ENCODE data around the gene PROCA1.
"Not testable (repeated sequence)": the region's sequence is repeated elsewhere in the genome, so short reads cannot be mapped to it uniquely, and the experiment has no call there.

Gene PROCA1

DNA sequence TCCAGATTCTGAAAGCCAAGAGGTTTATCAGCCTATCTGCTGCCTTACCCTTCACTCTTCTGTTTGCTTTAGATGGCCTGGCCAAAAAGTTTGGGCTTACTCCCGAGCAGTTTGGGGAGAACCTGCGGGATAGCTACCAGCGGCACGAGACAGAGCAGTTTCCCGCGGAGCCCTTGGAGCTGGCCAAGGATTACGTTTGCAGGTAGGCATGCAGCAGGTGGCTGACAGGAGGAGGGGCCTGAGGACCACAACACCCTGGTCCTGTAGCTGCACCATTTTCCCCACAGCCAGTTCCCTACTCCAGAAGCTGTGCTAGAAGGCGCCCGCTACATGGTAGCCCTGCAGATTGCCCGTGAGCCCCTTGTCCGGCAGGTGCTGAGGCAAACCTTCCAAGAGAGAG lies 29.0 kb downstream of the PROCA1 start:
- DNase-seq (ENCODE audit: extremely low read depth in 1 of 2, low read depth in 1 of 2), result no peak

DNA sequence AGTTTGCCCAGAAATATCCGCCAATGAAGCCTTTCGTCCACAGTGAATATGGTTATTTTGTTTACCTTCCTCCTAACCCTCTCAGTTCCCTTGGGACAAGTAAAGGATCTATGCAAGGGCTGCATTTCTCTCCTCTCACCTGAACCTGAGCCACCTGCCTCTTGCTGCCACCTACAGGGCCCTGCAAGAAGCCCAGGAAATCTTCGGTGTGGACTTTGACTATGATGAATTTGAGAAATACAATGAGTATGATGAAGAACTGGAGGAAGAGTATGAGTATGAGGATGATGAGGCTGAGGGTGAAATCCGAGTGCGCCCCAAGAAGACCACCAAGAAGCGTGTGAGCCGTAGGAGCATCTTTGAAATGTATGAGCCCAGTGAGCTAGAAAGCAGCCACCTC lies 35.7 kb downstream of the PROCA1 start:
- DNase-seq (ENCODE audit: extremely low read depth in 1 of 2, low read depth in 1 of 2), result no peak

DNA sequence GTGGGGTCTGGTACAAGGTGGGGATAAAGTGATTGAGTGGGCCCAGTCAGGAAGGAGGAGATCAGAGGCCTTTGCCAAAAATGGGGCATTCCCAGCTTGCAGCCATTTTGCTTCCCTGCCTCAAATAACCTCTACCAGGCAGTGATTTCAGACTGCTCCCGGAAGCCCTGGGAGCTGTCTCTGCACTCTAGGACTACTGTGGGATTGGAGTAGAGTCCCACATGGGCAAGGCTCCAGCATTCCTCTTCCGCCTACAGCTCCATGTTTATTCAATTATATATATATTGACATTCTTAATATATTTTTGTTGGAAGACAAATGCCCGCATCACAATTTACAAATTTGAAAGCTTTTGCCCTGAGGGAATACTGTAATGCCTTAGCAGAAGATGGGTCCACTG lies 36.2 kb downstream of the PROCA1 start:
- DNase-seq (ENCODE audit: extremely low read depth in 1 of 2, low read depth in 1 of 2), result no peak

DNA sequence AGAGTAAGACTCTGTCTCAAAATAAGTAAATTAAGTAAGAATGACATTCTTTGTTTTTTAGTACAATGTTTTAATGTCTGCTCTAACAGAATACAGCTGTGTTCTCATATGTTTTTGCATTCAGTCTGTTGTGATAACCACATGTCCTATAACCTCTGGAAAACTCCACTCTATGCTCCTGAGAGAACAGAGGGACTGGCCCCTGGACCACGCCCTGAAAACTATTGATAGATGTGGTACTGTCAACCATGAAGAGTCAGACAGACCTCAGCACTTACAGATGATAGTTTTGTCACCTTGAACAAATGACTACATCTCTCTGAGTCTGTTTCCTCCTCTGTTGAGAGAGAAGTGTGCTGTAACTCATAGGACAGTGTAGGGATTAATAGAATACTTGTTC lies 41.8 kb downstream of the PROCA1 start:
- no peak for DNase-seq (ENCODE audit: extremely low read depth in 1 of 2, low read depth in 1 of 2)

DNA sequence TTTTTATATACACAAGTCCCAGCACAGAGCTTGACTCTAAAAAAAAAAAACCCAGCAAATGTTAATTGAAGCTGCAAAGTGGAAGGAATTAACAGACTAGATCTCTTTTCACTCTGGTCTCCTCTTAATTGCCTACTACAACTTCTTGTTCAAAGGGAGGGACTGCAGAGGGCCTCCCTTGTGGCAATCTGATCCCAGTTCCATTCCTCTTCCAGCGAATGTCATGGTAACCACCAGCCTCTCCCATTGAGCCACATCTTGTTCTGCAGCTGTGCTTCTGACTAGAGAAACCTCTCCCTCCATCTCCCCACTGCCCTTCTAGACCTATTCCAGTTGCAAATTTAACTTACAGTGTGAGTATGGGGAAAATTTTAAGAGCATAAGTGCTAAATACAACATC lies 43.8 kb downstream of the PROCA1 start:
- no peak for DNase-seq (ENCODE audit: extremely low read depth in 1 of 2, low read depth in 1 of 2)

DNA sequence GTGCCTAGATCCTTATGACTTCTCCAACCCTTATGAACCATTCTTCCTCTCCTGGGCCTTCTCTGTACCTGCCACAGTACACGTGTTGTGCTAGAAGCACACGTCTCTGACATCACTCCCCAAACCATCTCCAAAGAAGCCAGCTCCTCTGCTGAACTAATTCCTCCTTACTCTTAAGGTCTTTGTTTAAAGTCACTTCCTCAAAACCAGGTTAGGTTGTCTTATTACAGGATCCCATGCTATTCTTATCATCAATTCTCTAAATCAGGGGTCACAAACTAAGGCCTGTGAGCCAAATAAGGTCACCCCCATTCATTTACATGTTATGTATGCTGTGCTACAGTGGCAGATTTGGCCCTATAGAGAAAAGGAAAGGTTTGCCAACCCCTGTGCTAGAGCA lies 45.7 kb downstream of the PROCA1 start:
- no peak for DNase-seq (ENCODE audit: extremely low read depth in 1 of 2, low read depth in 1 of 2)

DNA sequence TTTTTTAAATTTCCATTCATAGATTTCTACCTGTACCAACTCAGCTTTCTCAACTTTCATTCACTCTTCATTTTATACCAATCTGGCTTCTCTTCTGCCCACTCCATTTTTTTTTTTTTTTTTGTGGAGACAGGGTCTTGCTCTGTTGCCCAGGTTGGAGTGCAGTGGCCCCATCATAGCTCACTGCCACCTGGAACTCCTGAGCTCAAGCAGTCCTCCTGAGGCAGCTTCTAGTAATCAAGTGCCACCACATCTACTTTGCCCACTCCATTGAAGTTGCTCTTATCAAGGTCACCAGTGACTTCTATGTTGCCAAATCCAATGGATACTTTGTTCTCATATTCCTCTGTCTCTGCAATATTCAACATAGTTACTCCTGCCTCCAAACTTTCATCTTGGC lies 48.0 kb downstream of the PROCA1 start:
- no peak for DNase-seq (ENCODE audit: extremely low read depth in 1 of 2, low read depth in 1 of 2)

DNA sequence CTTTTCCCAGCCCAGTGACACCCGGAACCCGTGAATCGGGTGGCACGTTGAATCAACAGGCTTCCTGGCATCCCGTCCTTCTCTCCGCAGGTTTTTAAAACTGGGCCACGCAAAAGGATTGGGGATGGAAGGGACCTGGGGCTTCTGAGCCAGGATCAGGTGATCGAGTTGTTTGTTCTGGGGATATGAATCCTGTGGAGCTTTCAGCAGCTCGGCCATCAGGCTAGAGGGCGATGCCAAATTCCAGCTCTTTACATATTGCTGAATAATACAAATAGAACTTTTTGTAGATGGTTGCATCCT lies 49.2 kb downstream of the PROCA1 start:
- DNase-seq (ENCODE audit: extremely low read depth in 1 of 2, low read depth in 1 of 2), result no peak

DNA sequence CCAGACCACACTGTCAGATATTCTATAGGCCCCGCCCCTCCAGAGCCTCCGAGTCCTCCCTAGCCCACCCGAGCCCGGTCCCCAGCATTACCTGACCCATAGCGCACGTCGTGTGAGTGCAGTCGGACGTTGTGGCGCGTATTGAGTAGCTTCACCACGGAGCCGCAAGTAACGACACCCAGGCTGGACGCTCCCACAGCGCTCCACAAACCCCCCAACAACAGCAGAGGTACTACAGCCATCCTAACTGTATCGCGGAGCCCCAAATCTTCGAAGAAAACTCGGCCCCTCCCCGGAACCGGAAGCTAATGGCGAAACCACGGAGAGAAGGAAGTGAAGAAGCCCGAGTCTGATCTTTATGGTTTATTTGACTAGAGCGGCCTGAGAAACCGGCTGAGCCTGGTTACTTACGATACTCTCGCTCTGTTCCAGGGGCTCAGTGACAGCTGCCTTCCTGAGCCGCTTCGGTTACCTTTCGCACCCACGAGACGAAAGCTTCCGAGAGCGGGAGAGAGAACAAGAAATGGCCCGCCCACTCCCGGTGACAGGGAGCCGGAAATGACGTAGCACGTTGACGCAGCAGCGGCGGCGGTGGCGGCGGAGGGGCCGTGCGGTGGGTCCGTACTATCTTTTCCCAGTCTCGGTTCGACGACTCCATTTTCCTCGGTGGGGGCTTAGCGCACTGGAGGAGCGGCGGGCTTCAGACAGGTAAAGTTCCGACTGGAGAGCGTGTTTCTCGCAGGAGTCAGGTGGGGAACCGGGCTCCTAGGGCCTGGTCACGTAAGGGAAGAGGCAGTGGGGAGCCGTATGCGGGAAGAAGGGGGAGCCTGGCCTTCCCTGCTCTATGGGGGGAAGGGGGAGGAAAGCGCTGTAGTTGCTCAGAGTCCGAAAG lies 49.8 kb downstream of the PROCA1 start, which contains the start of the genes SDF2 and SUPT6H:
TSS of gene SDF2 (minus strand) at position 272 of the 892 bp plus-strand sequence. CDS start at position 242, 30 bp downstream.
TSS of gene SUPT6H (plus strand) at position 571 of the 892 bp plus-strand sequence. CDS start 11,197 bp downstream, outside the sequence.
- peak; percentile 85 to 92 for DNase-seq (ENCODE audit: extremely low read depth in 1 of 2, low read depth in 1 of 2)

DNA sequence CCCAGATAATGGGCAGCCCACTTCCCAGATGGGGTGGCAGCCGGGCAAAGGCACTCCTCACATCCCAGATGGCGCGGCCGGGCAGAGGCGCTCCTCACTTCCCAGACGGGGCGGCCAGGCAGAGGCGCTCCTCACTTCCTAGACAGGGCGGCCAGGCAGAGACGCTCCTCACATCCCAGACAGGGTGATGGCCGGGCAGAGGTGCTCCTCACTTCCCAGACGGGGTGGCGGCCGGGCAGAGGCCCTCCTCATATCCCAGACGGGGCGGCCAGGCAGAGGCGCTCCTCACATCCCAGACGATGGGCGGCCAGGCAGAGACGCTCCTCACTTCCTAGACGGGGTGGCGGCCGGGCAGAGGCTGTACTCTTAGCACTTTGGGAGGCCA lies 52.2 kb downstream of the PROCA1 start:
- not testable (repeated sequence) for DNase-seq (ENCODE audit: extremely low read depth in 1 of 2, low read depth in 1 of 2)

DNA sequence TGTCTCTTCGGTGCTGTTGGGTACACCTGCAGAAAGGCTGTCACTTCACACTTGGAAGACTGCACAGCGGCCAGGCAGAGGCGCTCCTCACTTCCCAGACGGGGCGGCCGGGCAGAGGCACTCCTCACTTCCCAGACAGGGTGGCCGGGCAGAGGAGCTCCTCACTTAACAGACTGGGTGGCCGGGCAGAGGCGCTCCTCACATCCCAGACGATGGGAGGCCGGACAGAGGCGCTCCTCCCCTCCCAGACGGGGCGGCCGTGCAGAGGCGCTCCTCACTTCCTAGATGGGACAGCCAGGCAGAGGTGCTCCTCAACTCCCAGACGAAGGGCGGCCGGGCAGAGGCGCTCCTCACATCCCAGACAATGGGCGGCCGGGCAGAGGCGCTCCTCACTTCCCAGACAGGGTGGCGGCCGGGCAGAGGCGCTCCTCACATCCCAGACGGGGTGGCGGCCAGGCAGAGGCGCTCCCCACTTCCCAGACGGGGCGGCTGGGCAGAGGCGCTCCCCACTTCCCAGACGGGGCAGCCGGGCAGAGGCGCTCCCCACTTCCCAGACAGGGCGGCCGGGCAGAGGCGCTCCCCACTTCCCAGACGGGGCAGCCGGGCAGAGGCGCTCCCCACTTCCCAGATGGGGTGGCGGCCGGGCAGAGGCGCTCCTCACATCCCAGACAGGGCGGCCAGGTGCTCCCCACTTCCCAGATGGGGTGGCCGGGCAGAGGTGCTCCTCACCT lies 52.8 kb downstream of the PROCA1 start:
- DNase-seq (ENCODE audit: extremely low read depth in 1 of 2, low read depth in 1 of 2), result not testable (repeated sequence)

DNA sequence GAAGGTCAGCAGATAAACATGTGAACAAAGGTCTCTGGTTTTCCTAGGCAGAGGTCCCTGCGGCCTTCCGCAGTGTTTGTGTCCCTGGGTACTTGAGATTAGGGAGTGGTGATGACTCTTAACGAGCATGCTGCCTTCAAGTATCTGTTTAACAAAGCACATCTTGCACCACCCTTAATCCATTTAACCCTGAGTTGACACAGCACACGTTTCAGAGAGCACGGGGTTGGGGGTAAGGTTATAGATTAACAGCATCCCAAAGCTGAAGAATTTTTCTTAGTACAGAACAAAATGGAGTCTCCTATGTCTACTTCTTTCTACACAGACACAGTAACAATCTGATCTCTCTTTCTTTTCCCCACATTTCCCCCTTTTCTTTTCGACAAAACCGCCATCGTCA lies 53.3 kb downstream of the PROCA1 start:
- not testable (repeated sequence) for DNase-seq (ENCODE audit: extremely low read depth in 1 of 2, low read depth in 1 of 2)

DNA sequence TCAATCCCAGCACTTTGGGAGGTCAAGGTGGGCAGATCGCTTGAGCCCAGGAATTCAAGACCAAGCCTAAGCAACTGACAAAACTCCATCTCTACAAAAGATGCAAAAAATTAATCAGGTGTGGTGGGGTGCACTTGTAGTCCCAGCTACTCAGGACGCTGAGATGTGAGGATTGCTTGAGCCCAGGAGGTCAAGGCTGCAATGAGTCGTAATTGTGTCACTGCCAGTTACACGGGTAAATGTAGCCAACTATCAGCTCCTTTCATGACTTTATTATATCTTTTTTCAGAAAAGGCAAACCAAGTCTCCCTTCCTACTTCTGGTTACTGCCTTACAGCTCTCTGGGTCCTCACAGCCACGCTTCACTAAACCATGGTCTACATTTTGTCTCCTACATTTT lies 53.9 kb downstream of the PROCA1 start:
- no peak for DNase-seq (ENCODE audit: extremely low read depth in 1 of 2, low read depth in 1 of 2)

DNA sequence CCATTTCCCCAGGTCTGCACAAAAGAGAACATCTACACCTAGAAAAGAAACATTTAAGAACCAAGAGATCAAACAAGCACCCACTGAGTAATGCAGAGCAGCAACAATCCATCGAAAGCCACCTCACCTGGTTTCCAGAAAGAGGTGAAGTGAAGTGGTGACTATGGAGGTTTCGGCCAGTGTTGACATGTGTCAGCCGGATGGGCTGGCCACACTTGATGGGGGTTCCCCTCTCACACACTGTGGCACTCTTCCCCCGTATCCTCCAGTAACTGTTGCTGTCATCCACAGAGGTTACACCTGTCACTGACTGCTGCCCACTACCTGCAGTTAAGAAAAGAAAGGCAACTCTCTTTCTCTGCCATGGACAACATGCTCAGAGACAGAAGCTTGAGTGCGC lies 56.5 kb downstream of the PROCA1 start:
- no peak for DNase-seq (ENCODE audit: extremely low read depth in 1 of 2, low read depth in 1 of 2)
